Stimulated activated CD4-positive, alpha-beta T cell treated with anti-CD3 and anti-CD28 coated beads, Interleukin-4, amount 100 ng/mL, for 1 hour (primary cell): ENCODE results near the gene RYR1.
"Not testable (repeated sequence)": the region's sequence is repeated elsewhere in the genome, so short reads cannot be mapped to it uniquely, and the experiment has no call there.

Experiments
- DNase-seq: peaks from one replicate; pipeline ENCODE4 v3.0.0-alpha.2; 2020

Gene RYR1

DNA sequence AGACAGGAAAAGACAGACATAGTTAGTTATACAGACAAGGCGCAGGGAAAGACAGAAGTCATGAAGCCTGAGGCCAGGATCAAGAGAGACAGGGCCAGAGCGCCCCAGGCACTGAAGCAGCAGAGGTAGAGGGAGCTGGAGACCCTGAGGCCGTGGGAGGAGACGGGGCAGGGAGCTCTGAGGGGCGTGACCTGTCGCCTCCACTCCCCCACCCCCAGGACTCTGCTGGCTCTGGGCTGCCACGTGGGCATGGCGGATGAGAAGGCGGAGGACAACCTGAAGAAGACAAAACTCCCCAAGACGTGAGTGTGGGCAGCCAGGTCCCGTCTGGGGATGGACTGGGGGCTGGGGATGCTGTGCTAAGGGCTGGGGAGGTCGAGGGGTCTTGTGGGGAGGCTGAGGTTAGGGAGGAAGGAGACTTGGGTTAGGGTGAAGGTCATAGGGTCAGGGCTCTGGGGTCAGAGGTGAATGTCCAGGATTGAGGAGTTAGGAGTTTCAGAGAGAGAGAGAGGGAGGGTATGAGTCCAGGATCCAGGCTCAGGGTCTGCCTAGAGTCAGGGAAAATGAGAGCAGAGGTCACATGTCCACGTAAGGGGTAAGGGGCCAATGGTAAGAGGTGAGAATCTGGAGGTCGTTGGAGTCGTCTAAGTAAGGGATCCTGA is 31.1 kb downstream of the RYR1 start:
- DNase-seq: no peak

DNA sequence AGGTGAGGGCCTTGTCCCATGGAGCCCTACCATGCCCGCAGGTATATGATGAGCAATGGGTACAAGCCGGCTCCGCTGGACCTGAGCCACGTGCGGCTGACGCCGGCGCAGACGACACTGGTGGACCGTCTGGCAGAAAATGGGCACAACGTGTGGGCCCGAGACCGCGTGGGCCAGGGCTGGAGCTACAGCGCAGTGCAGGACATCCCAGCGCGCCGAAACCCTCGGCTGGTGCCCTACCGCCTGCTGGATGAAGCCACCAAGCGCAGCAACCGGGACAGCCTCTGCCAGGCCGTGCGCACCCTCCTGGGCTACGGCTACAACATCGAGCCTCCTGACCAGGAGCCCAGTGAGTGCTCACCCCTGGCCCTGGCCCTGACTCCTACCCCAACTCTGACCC is 32.6 kb downstream of the RYR1 start:
- no peak for DNase-seq

- no peak for DNase-seq
Observed at GRCh38 chr19:38467541-38468525, 34.3 kb downstream of the RYR1 start.

DNA sequence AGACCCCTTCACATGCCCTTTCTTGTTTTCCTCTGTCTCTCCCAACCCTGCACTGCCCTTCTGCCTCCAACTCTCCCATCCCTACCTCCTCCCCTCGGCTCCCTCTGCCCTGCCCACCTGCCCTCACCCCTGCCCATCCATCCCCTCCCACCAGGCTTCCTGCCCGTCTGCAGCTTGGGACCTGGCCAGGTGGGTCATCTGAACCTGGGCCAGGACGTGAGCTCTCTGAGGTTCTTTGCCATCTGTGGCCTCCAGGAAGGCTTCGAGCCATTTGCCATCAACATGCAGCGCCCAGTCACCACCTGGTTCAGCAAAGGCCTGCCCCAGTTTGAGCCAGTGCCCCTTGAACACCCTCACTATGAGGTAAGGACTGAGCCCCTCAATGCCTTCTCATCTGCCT is 35.7 kb downstream of the RYR1 start:
- DNase-seq: no peak

- DNase-seq: no peak
Observed at GRCh38 chr19:38470788-38471480, 37.4 kb downstream of the RYR1 start.

DNA sequence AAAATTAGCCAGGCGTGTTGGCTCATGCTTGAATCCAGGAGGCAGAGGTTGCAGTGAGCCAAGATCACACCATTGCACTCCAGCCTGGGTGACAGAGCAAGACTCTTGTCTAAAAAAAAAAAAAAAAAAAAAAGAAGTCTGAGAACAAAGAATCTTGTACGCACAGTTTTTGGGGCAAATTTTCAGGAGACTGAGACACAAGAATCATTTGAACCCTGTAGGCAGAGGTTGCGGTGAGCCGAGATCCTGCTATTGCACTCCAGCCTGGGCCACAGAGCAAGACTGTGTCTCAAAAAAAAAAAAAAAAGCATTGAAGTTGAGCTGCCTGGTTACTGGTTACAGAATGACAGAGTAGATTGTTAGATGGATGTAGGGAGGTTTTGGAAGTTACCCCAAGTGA is 39.2 kb downstream of the RYR1 start:
- DNase-seq: not testable (repeated sequence)

DNA sequence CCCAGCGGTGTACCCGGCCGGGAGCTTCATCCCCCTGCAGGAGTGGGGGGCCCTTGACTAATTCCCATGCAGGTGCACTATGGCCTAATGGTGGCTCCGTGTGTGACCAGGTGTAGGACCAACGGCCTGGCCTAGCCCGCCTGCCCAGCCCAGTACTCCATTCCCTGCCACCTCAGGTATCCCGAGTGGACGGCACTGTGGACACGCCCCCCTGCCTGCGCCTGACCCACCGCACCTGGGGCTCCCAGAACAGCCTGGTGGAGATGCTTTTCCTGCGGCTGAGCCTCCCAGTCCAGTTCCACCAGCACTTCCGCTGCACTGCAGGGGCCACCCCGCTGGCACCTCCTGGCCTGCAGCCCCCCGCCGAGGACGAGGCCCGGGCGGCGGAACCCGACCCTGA is 39.7 kb downstream of the RYR1 start:
- DNase-seq: no peak

DNA sequence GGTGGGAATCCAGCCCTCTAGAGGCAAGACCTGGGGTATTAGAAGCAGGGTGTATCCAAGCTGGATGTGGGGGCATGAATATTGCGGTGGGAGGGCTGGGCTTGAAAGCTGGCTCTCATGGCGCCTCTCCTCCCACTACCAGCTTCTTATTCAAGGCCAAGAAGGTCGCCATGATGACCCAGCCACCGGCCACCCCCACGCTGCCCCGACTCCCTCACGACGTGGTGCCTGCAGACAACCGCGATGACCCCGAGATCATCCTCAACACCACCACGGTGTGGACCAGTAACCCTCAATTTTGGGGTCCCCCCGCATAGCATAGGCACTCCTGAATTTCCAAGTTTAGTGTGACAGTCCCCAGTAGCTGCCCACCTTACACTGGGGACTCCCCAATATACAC is 41.7 kb downstream of the RYR1 start:
- DNase-seq: no peak

- DNase-seq: no peak
Observed at GRCh38 chr19:38478273-38478971, 44.9 kb downstream of the RYR1 start.

- DNase-seq: no peak
Observed at GRCh38 chr19:38482496-38482895, 49.0 kb downstream of the RYR1 start.

DNA sequence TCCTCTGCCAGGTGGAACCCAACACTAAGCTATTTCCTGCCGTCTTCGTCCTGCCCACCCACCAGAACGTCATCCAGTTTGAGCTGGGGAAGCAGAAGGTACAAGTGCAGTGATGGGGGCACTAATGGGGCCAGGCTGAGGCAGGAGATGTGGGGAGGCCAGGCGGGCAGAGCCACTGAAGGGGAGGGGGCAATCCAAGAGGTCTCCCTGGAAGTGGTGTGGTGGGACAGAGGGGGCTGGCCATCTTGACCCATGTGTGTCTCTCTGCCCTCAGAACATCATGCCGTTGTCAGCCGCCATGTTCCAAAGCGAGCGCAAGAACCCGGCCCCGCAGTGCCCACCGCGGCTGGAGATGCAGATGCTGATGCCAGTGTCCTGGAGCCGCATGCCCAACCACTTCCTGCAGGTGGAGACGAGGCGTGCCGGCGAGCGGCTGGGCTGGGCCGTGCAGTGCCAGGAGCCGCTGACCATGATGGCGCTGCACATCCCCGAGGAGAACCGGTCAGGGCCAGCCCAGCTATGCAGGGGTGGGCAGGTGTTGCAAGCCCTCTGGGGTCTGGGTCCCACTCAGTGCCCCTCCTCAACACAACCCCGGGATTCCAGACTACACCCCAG is 49.6 kb downstream of the RYR1 start:
- no peak for DNase-seq

DNA sequence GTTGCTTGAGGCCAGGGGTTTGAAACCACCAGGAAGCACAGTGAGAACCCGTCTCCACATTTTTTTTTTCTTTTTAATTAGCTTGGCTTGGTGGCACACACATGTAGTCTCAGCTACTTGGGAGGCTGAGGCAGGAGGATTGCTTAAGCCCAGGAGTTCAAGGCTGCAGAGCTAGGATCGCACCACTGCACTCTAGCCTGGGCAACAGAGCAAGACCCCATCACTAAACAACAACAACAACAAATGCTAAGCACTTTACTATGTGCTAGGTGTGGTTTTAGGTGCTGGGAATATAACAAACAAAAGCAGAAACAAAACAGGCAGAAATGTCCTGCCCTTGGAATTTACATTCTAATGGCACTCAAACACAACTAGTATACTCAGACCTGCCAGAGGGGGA is 51.3 kb downstream of the RYR1 start:
- no peak for DNase-seq

GRCh38 chr19:38485541-38486285 is 52.2 kb downstream of the RYR1 start:
- DNase-seq: no peak

GRCh38 chr19:38486731-38487336 is 53.3 kb downstream of the RYR1 start:
- no peak for DNase-seq

GRCh38 chr19:38488096-38488495 is 54.6 kb downstream of the RYR1 start:
- no peak for DNase-seq

GRCh38 chr19:38488776-38489481 is 55.4 kb downstream of the RYR1 start:
- DNase-seq: no peak

DNA sequence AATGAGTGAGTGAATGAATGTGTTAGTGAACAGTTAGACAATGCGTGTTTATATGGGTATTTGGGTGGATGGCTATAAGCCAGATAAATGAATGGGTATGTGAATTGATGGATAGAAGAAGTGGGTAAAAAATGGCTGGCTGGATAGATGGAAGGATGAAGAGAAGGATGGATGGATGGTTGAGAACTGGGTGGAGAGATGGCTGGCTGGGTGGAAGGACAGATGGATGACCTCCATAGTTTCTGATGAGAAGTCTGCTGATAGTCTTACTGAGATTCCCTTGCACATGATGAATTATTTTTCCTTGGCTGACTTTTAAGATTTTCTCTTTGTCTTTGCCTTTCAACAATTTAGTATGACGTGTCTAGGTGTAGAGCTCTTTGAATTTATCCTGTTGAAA is 57.4 kb downstream of the RYR1 start:
- no peak for DNase-seq

DNA sequence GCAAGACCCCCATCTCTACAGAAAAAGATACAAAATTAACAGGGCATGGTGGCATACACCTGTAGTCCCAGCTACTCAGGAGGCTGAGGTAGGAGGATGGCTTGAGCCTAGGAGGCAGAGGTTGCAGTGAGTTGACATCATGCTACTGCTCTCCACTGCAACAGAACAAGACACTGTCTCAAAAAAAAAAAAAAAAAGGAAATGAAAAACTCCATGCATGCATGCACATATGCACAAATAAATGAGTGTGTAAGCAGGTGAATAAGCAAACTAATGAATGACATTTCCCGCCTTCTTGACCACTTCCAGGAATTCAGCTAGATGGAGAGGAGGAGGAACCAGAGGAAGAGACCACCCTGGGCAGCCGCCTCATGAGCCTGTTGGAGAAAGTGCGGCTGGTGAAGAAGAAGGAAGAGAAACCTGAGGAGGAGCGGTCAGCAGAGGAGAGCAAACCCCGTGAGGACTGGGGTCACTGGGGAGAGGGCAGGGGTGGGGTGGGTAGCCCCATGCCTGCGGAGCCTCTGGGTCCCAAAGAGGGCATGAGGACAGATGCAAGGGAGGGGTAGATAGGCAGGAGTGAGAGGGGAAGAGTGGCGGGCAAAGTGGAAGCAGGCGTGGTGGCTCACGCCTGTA is 58.8 kb downstream of the RYR1 start:
- DNase-seq: no peak

- DNase-seq: no peak
Observed at GRCh38 chr19:38494379-38494778, 60.9 kb downstream of the RYR1 start.

GRCh38 chr19:38495375-38495774 is 61.9 kb downstream of the RYR1 start:
- DNase-seq: not testable (repeated sequence)
